ENCODE measurements around the gene ENOSF1.

- TF ChIP-seq POLR2A (IDR thresholded peaks at IDR 0.05) = no peak
- no peak for TF ChIP-seq CTCF (IDR thresholded peaks at IDR 0.05)
These were observed 39.1 kb downstream of the ENOSF1 start for GRCh38 chr18:673317-673716.
